ENCODE measurements around the gene CIT.

DNA sequence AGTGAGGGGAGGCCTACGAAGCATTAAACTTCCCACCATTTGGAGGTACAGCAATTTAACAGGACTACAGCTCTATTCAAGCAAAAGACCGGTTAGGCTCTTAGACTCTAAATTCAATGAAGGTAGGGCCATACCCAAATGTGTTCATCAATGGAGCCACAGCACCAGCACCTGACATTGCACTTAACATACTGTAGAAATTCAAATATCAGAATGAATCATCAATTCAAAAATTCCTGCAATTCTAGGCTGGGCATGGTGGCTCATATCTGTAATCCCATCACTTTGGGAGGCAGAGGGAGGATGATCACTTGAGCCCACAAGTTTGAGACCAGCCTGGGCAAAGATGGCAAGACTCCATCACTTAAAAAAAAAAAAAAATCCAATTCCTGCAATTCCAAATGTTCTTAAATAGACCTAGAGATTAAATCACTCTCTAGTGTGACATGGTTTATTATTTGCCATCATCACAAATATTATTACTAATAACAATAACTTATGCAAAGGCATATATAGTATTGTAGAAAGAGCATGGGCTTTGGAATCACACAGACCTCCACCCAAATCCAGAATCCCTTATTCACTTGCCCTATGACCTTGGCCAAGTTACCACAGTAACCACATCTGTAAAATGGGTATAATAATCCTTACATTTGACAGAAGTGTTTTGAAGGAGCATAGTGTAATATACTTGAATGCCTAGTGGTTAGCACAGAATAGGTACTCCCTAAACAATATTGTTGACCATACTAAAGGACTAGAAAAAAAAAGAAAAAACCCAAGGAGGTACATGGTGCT is 59.4 kb downstream of the CIT start:
- TF ChIP-seq SP1 (IDR thresholded peaks at IDR 0.05) (no peak), JUND (IDR thresholded peaks at IDR 0.05) (no peak), RAD21 (IDR thresholded peaks at IDR 0.05) (no peak)
- TF ChIP-seq, protein P1, sequence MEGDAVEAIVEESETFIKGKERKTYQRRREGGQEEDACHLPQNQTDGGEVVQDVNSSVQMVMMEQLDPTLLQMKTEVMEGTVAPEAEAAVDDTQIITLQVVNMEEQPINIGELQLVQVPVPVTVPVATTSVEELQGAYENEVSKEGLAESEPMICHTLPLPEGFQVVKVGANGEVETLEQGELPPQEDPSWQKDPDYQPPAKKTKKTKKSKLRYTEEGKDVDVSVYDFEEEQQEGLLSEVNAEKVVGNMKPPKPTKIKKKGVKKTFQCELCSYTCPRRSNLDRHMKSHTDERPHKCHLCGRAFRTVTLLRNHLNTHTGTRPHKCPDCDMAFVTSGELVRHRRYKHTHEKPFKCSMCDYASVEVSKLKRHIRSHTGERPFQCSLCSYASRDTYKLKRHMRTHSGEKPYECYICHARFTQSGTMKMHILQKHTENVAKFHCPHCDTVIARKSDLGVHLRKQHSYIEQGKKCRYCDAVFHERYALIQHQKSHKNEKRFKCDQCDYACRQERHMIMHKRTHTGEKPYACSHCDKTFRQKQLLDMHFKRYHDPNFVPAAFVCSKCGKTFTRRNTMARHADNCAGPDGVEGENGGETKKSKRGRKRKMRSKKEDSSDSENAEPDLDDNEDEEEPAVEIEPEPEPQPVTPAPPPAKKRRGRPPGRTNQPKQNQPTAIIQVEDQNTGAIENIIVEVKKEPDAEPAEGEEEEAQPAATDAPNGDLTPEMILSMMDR (IDR thresholded peaks at IDR 0.05; ENCODE audit: low read depth, low read length, missing input control), result no peak
